GM19099 (cell line): ENCODE data around the gene TLR4.

Experiments
- POLR2A ChIP-seq: IDR thresholded peaks from 3 replicates; pipeline ENCODE4 v1.6.1; 2011; ENCODE audit warnings: low read depth; ENCODE audit not compliant: insufficient read length; ENCODE audit errors: extremely low read depth

The TLR4 gene

DNA sequence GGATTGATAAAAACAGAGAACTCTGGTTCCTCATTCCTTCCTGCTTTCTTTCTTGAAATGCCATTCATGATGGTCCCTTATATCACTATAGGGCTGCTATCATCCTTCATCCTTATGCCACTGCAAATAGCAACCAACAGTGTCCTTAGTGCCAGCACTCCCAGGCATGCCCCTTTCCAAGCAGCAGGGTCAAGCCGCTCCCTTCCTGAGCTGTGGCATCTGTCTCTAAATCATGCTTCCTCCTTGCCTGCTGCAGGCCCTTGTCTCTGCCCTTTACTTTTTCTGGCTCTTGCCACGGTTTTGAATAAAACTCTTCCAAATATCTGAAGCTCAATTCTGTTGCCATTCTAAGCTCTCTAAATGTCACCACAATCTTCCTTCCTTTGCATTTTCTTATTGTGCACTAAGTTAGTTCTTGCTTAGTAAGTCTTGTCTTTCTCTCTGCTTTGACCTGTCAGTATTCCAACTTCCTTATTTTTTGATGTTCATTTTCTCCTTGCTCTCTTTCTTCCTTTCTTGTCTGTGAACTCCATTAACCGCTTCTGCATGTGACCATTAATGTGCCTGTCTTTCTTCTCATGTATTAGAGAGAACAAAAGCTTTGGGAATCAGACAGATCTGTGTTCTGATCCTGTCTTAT, 19.9 kb downstream of the TLR4 start:
- no peak for TF ChIP-seq POLR2A

DNA sequence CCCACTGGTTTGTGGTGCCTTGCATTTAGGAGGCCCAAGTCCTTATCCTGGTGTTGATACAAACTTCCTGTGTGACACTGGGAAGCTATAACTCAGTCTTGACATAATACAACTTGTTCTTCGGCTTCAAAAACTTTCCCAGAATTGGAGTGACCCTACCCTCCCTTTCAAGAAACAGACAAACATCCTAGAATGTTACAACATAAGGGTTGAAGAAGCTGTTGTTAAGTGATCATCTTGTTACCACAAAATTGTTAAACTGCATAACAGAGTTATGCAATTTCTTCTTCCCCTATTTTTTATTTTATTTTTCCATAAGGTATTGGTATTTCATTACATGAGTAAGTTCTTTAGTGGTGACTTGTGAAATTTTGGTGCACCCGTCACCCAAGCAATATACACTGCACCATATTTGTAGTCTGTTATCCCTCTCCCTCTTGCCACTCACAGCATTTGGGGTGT, 21.3 kb downstream of the TLR4 start:
- TF ChIP-seq POLR2A, result no peak

DNA sequence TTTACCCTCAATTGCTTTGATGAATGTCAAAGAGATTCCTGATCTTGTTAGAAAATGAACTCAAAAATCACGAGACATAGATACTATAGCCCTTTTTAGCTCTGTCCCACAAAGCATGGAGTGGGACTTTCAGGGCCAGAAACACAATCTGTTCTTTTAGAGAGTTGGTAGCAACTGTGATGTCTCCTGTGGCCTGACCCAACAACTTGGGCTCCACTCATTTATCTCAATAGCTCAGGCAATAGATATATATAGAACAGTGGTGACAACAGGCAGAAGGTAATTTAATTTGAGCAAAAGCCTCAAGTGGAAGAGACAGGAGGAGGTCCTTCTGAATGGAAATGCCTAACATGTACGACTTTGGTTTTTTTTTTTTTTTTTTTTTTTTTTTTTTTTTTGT, 25.2 kb downstream of the TLR4 start:
- TF ChIP-seq POLR2A, result no peak

DNA sequence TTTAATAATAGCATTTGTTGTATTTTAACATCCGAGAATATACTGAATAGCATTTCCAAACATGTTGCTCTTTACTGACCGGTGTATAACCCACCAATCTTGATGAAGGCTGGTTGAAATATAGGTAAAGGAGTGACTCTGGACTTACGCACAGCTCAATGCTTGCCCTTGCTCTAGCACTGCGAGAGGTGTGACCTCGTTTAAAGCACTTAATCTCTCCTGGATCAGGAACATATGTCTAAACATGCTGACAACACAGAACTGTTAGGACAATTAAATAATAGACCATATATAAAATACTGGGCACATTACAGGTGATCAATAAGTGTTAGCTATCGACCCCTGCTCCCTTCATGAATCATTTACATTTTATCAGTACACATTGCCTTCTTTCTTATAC, 28.3 kb downstream of the TLR4 start:
- no peak for TF ChIP-seq POLR2A

DNA sequence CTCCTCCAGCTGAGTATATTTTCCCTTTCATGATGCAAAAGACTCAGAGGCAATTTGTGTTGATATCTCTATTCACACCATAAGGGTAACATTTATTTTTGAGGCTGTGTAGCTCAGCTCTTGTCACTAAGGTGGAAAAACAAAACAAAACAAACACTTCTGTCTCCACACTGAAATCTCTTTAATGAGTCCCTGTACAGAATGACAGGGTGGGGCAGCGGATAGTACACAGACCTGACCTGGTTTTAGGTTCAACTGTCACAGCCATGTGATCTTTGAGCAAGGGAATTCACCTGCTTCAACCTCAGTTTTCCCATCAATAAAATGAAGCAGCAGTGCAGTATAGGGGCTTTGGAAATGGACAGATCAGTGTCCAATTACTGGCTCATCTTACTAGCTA, 29.3 kb downstream of the TLR4 start:
- TF ChIP-seq POLR2A, result no peak

DNA sequence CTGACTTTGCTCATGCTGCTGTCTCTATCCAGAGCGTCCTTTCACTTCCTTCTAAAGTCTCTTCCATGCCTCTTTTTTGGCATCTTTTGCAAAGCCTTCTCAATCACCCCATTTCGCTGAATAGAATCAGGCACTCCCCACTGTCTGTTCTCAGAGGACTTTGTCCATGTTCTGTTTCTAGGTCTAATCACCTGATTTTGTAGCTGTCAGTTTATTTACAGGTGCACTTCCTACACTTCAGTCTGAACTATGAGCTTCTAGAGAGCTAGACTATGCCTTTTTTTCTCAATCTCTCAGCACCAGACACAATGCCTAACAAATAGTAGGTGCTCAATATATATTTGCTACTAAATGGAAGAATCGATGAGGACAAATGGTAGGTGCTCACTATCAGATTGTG, 29.9 kb downstream of the TLR4 start:
- TF ChIP-seq POLR2A, result no peak

DNA sequence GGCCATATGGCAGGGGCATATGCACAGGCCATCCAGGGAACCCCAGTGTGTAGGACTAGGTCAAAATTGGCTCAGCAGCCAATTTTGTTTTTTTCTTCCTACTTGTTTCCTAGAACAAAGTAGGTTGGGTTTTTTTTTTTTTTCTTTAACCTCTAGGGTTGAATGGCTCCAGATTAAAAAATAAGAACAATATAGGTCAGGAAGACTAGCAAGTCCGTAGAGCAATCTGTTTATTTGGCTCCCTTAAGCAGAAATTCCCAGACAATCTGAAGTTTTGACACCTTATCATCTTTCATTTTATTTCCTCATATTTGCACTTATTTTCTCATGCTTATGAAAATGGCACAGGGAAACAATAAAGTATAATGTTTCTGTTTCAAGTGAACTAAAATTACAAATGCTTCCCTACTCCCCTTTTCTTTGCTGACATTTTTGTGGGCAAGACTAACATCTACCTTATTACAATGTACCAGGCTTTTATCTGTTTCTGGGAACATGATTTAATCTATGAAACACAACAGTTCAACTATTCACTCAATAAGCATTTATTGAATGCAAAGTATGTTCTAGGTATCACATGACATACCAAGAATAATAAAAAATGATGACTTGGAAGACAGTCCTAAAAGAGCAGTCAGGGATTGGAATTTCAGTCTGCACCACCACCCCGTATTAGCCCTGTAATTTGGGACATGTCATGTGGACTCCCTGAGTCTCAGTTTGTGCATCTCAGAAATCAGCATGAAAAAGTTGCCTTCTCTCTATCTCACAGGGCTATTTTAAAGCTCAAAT, 30.5 kb downstream of the TLR4 start:
- no peak for TF ChIP-seq POLR2A

DNA sequence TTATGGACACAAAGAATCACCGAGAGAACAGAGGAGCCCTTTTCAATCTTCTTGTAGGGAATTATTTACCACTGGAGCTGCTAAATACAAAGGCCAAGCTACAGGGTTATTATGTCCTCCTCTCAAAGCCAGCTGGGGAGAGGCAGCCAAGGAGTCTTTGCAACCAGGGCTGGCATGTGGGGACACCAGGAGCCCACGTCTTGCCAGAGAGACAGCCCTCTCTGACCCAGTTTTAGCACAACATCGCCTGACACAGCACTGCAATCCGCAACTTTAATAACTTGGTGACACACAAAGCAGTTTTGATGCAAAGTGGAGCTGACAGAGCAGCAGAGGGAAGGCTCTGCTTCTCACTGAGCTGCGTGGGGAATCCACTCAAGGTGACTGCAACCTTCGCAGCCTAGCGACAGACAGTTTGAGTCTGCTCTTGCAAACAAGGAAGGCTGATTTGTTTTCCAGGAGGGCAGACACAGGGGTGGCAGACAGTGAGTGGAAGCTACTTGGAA, 33.6 kb downstream of the TLR4 start:
- no peak for TF ChIP-seq POLR2A

DNA sequence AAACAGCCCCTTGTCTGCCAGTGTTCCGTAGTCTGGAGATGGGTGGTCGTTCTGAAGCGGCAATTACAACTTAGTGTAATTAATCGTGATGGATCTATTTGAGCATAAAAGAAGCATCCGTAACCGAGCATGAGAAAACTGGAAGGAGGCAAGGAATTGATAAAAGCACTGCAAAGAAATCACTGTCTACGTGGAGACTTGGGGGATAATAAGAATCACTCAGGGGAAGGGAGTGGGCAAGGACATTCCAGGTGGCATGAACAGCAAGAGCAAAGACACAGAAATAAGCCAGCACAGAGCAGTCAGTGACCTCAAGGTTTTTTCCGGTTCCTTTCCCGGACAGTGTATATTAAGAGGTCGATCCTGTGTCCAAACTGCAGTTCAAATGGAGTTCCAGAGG, 35.0 kb downstream of the TLR4 start:
- TF ChIP-seq POLR2A, result no peak

DNA sequence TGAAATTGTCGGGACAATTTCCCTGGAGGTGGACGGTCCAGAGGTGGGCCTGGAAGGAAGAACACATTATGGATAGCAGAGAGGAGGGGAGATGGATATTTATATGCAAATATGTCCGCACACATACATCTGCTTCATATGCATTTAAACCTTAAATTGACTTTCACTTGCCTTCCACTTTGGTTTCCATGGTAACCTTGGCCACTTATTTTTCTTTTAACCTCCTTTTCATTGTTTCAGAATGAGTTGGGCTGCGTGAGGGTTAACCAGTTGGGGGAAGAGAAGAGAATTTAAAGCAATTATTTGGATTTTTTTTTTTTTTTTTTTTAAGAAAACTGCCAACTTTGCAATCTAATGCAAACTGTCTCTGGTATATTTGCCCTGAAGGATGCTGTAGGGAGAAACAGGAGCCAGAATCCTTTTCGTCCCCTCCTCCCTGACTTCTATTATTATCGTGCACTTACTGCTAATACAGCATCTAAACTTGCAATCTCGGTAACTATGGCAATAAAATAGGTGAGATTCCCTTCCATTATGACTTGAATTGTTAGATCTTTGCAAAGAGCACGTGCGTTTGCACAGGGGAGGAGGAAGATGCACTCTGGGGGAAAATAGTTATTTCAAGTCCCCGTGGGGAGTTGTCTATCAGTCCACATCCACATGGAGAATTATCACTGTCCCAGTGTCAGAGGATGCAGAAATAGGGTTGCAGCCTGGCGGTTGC, 35.6 kb downstream of the TLR4 start:
- TF ChIP-seq POLR2A, result no peak

DNA sequence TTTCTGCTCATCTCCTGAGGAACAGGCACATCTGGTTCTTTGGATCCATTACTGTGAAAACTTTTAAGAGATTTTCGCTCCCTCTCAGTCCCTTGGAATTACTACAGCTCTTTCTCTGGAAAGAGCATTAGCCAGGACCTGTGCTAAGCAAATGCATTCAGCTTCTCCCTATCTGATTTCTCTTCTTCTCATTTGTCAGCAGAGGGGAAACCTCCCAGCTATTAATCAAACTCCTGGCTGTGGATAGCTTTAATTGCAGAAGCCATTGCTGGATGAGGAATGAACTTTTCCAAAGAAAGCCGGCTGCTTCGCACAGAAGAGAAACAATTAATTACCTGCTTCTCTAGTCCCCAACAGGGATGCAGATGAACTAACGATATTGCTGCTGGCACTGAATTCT, 37.9 kb downstream of the TLR4 start:
- TF ChIP-seq POLR2A, result no peak

DNA sequence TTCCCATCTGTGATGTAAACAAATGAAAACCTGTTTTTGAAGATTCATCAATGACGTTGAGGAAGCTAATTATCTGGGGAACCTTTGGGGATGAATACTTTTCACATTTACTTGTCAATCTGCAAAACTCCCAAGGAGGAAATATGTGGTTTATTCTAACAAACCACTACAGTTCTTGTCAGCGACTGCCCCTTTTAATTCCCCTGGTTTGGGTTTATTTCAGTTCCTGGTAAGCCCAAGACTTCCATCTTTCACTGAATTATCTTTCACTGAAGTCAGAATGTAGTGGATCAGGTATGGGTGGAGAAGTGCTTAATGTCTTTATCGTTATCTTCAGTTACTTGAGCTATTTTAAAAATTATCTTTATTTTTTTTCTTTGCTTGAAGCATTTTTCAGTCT, 40.2 kb downstream of the TLR4 start:
- no peak for TF ChIP-seq POLR2A

DNA sequence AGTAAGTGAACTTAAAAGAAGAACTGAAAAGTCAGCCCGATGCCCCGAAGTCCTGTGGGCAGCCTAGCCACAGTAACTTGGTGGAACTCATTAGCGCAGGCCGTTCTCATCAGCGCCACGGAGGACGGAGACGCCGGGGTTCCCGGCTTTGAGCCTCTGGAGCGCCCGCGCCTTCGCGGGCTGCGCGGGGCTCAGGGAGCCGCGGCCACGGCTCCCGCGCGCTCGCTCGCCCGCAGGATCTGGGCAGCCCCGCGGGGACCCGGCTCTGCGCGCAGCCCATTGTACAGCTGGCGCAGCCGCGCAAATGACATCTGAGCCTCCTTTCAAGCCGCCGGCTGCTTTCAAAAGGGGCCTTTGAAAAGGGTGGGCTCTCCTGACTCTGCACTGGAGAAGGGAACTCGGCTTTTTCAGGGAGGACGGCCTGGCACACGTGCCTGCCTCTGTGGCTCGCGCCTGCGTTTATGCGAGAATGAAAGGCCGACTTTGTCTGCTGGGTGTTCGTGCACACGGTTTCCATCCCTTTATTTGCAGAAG, 40.7 kb downstream of the TLR4 start:
- TF ChIP-seq POLR2A, result no peak

DNA sequence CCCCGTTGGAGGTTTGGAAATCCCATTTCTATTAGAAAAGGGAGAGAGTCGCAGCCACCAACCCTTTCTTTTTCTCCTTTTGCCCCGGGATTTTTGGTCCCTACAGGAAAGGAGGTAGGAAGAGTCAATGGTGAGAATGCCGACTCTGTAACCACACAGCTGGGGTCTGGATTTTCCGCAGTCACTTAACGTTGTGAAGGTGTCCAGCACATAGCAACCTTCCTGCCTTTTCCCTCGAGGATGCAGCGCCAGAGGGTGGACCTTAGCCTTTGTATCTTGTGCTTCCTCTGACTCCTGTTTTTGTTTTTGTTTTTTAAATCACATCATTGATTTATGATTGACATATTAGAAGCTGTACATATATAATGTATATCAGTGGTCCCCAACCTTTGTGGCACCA, 41.4 kb downstream of the TLR4 start:
- no peak for TF ChIP-seq POLR2A

DNA sequence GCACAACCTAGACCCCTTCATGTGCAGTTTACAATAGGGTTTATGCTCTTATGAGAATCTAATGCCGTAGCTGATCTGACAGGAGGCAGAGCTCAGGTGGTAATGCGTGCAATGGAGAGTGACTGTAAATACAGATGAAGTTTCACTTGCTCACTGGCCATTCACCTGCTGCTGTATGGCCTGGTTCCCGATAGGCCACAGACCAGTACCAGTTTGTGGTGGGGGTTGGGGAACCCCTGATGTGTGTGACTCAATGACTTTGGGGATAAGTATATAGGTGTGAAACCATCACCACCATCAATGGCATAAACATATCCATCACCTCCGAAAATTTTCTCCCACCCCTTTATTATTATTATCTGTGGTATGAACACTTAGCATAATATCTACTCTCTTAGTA, 42.1 kb downstream of the TLR4 start:
- TF ChIP-seq POLR2A, result no peak
